Left lung (tissue), 10 donors: Measurements from ENCODE around the gene GLRX3. TPM values are rescaled to one million over a fixed set of nuclear protein-coding genes. Genes with fewer than 3 reads are reported as not detected.
"Not testable (repeated sequence)": the region's sequence is repeated elsewhere in the genome, so short reads cannot be mapped to it uniquely, and the experiment has no call there.

ENCODE experiments used
- ATAC-seq: fragments of 200-7000 bp; cut with Tn5 transposase; one replicate; pipeline ENCODE4 v1.9.1; 2020; ENCODE audit warnings: moderate library complexity
- DNase-seq, 4 donors: peaks; one replicate each; pipeline ENCODE4 v3.0.0-alpha.2; 2013 to 2020
- H3K27ac ChIP-seq, 2 donors: fragments of 200-600 bp; sonication (generic) in 1 of 2; one replicate each; pipeline versions ENCODE4 v1.5.0 to v1.8.0; 2020 to 2021
- H3K27me3 ChIP-seq, 2 donors: fragments of 200-600 bp; sonication (generic) in 1 of 2; one replicate each; pipeline versions ENCODE4 v1.5.0 to v1.8.0; 2020 to 2021
- H3K36me3 ChIP-seq, 2 donors: fragments of 200-600 bp; sonication (generic) in 1 of 2; one replicate each; pipeline versions ENCODE4 v1.5.0 to v1.8.0; 2020 to 2021
- H3K4me1 ChIP-seq, 2 donors: fragments of 200-600 bp; one replicate each; pipeline ENCODE4 v1.8.0; 2021
- H3K4me3 ChIP-seq, 2 donors: fragments of 200-600 bp; sonication (generic) in 1 of 2; one replicate each; pipeline versions ENCODE4 v1.5.0 to v1.8.0; 2020 to 2021; ENCODE audit warnings: mild to moderate bottlenecking in 1 of 2
- H3K9me3 ChIP-seq, 2 donors: fragments of 200-600 bp; sonication (generic) in 1 of 2; one replicate each; pipeline versions ENCODE4 v1.5.0 to v1.8.0; 2020 to 2021
- CTCF ChIP-seq, 2 donors: fragments of 200-600 bp; sonication (generic) in 1 of 2; IDR thresholded peaks; one replicate each; pipeline versions ENCODE4 v1.5.0 to v1.8.0; 2021; ENCODE audit warnings: antibody characterized with exemption in 2 of 2
- intact Hi-C, 2 donors: fragments of 100-400 bp; cut with DNase I; formaldehyde crosslinking; loops; one replicate each; pipeline versions ENCODE4 v1.11.2 to v1.14.2; 2022
- polyA plus RNA-seq, 6 donors: library from polyadenylated mRNA; unstranded; fragments of 120-200 nt; gene quantifications; one replicate each; pipeline ENCODE4 v1.2.1, GENCODE V29; 2013; ENCODE audit not compliant: insufficient read length in 6 of 6
- total RNA-seq, 2 donors: library from RNA; stranded (reverse); fragmentation: NEBNext Ultra II Directional; extraction: Animal tissue kit (Norgen Biotek cat#: 25700); gene quantifications; one replicate each; pipeline ENCODE4 v1.2.1, GENCODE V29; 2021
- donor health status: DM: no; HTN: yes; CAD: no.
- donor health status: DM: no; HTN: no; CAD: no.

Gene GLRX3
- total and polyA plus RNA-seq, 8 donors, result 67.3 to 88.6 (median 75.9) TPM

GRCh38 chr10:130111852-130112180 lies 24.4 kb upstream of the GLRX3 start:
- peak overlapping the region; percentile 62 to 87 for H3K4me3 ChIP-seq
- no peak for DNase-seq
- H3K36me3 ChIP-seq, result no peaks in the 10 kb centered on the region
- H3K4me1 ChIP-seq, result peaks cover 0 to 26% of the 10 kb centered on the region in 2 donors
- intact Hi-C loops, result no loop called here
- no peaks in the 10 kb centered on the region for H3K27me3 ChIP-seq
- peak overlapping the region; percentile 89 to 97 for H3K27ac ChIP-seq
- H3K9me3 ChIP-seq, result no peaks in the 10 kb centered on the region
- no peak for TF ChIP-seq CTCF (IDR thresholded peaks at IDR 0.05)
- ATAC-seq, result no peak

- Histone ChIP-seq H3K36me3 (no peaks in the 10 kb centered on the region), H3K4me3 (no peak overlapping the region), H3K9me3 (peaks cover 0 to 8% of the 10 kb centered on the region in 2 donors), H3K27ac (no peak overlapping the region), H3K27me3 (no peaks in the 10 kb centered on the region), H3K4me1 (peaks cover 0 to 26% of the 10 kb centered on the region in 2 donors)
- TF ChIP-seq CTCF (IDR thresholded peaks at IDR 0.05), result no peak
- DNase-seq, result no peak
- ATAC-seq, result no peak
- intact Hi-C loops, result no loop called here
These were observed 23.4 kb upstream of the GLRX3 start for GRCh38 chr10:130112821-130113220.

GRCh38 chr10:130116942-130117341 lies 19.2 kb upstream of the GLRX3 start:
- DNase-seq, H3K36me3 ChIP-seq, H3K4me3 ChIP-seq, ATAC-seq, H3K27ac ChIP-seq, intact Hi-C loops, H3K27me3 ChIP-seq: not testable (repeated sequence)
- Histone ChIP-seq H3K4me1 (peaks cover 0 to 12% of the 10 kb centered on the region in 2 donors), H3K9me3 (peaks cover 0 to 14% of the 10 kb centered on the region in 2 donors)

- H3K4me3 ChIP-seq, H3K27ac ChIP-seq, intact Hi-C loops, DNase-seq, ATAC-seq, H3K4me1 ChIP-seq, H3K36me3 ChIP-seq, H3K27me3 ChIP-seq: not testable (repeated sequence)
- H3K9me3 ChIP-seq, result peaks cover 0 to 14% of the 10 kb centered on the region in 2 donors
These were observed 18.7 kb upstream of the GLRX3 start for GRCh38 chr10:130117535-130117934.

GRCh38 chr10:130121486-130122079 lies 14.6 kb upstream of the GLRX3 start:
- peaks cover 0 to 6% of the 10 kb centered on the region in 2 donors for H3K27me3 ChIP-seq
- no peak for ATAC-seq
- intact Hi-C loops, result no loop called here
- no peak overlapping the region for H3K4me3 ChIP-seq
- H3K36me3 ChIP-seq, result no peaks in the 10 kb centered on the region
- no peak for TF ChIP-seq CTCF (IDR thresholded peaks at IDR 0.05)
- H3K9me3 ChIP-seq, result peaks cover 0 to 14% of the 10 kb centered on the region in 2 donors
- no peak for DNase-seq
- H3K4me1 ChIP-seq, result no peaks in the 10 kb centered on the region
- no peak overlapping the region for H3K27ac ChIP-seq

GRCh38 chr10:130127364-130128061 lies 8.7 kb upstream of the GLRX3 start:
- Histone ChIP-seq H3K27ac (no peak overlapping the region), H3K27me3 (peaks cover 9 to 49% of the 10 kb centered on the region in 2 donors), H3K36me3 (no peaks in the 10 kb centered on the region), H3K9me3 (no peaks in the 10 kb centered on the region), H3K4me1 (no peaks in the 10 kb centered on the region), H3K4me3 (no peak overlapping the region)
- peak; percentile 46 to 69 for TF ChIP-seq CTCF (IDR thresholded peaks at IDR 0.05)
- intact Hi-C loops, result no loop called here
- DNase-seq, result peak in 2 of 4 donors; percentile 47 to 71
- ATAC-seq, result peak; percentile 96
